Progenitor cell of endocrine pancreas (in vitro differentiated cells): Measurements from ENCODE around the gene TICRR. TPM values are rescaled to one million over a fixed set of nuclear protein-coding genes. Genes with fewer than 3 reads are reported as not detected.

Source experiments
- DNase-seq: peaks from one replicate; pipeline ENCODE4 v3.0.0; 2021; ENCODE audit warnings: low spot score; ENCODE audit not compliant: unreplicated experiment
- H3K27ac Mint-ChIP-seq: 2 replicates; pipeline ENCODE4 v1.8.0; 2021; ENCODE audit warnings: mild to moderate bottlenecking, moderate library complexity, mixed read lengths
- H3K27me3 Mint-ChIP-seq: 2 replicates; pipeline ENCODE4 v1.8.0; 2021; ENCODE audit warnings: mixed read lengths
- H3K36me3 Mint-ChIP-seq: 2 replicates; pipeline ENCODE4 v1.8.0; 2022; ENCODE audit warnings: mixed read lengths; ENCODE audit not compliant: insufficient read depth
- H3K4me1 Mint-ChIP-seq: 2 replicates; pipeline ENCODE4 v1.8.0; 2021; ENCODE audit warnings: low read depth, mixed read lengths
- H3K4me3 Mint-ChIP-seq: 2 replicates; pipeline ENCODE4 v1.8.0; 2021; ENCODE audit warnings: low read depth, mild to moderate bottlenecking, moderate library complexity, mixed read lengths
- H3K9me3 Mint-ChIP-seq: 2 replicates; pipeline ENCODE4 v1.8.0; 2021; ENCODE audit warnings: low read depth, mixed read lengths
- total RNA-seq: library from RNA; stranded (reverse); gene quantifications from 2 replicates; pipeline ENCODE4 v1.2.1, GENCODE V29; 2021
- TF ChIP-seq, protein P1 (sequence below): fragments of 200-600 bp; sonication (generic); IDR thresholded peaks from one replicate; pipeline ENCODE4 v1.5.0; 2021; ENCODE audit warnings: antibody characterized with exemption, mild to moderate bottlenecking; ENCODE audit not compliant: unreplicated experiment

TICRR gene
- total RNA-seq, 1 donor from 2014 or later, result 13.9 TPM

DNA sequence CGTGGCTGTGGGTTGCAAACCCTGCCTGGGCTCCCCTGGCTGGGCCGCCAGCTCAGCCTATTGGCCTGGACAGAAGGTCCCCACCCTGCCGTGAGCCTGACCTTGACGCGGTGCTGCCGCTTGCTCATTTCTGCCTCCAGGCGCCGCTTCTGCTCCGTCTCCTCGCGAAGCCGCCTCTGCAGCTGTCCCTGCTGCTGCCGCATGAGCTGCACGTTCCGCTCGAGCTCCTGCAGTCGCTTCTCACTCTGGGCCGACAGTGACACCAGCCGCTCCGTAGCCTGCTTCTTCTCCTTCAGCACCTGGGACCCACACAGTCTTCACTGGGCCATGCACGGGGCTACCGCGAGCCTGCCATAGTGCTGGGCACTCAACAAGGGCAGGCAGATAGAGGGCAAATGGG lies 58.3 kb downstream of the TICRR start:
- no peak for DNase-seq
- Mint-ChIP-seq H3K36me3 (peaks cover 44% of the 10 kb centered on the region), H3K27me3 (no peaks in the 10 kb centered on the region), H3K27ac (no peak overlapping the region), H3K4me3 (no peak overlapping the region), H3K4me1 (no peaks in the 10 kb centered on the region), H3K9me3 (no peaks in the 10 kb centered on the region)
- TF ChIP-seq, protein P1, sequence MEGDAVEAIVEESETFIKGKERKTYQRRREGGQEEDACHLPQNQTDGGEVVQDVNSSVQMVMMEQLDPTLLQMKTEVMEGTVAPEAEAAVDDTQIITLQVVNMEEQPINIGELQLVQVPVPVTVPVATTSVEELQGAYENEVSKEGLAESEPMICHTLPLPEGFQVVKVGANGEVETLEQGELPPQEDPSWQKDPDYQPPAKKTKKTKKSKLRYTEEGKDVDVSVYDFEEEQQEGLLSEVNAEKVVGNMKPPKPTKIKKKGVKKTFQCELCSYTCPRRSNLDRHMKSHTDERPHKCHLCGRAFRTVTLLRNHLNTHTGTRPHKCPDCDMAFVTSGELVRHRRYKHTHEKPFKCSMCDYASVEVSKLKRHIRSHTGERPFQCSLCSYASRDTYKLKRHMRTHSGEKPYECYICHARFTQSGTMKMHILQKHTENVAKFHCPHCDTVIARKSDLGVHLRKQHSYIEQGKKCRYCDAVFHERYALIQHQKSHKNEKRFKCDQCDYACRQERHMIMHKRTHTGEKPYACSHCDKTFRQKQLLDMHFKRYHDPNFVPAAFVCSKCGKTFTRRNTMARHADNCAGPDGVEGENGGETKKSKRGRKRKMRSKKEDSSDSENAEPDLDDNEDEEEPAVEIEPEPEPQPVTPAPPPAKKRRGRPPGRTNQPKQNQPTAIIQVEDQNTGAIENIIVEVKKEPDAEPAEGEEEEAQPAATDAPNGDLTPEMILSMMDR, result no peak

DNA sequence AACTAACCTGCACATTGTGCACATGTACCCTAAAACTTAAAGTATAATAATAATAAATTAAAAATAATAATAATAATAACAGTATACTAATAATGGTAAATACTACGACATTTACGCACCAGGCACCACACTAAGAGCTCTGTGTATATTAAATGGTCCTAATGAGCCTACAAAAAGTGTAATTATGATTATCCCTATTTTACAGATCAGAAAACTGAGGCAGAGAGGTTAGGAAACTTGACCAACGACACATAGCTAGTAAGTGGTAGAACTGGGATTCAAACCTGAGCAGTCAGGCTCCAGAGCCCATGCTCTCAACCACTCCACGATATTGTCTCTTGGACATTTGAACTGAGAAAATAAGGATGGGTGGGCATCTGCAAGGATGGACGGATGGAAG lies 65.0 kb downstream of the TICRR start:
- DNase-seq, result no peak
- Mint-ChIP-seq H3K4me3 (no peak overlapping the region), H3K27me3 (no peaks in the 10 kb centered on the region), H3K4me1 (no peaks in the 10 kb centered on the region), H3K9me3 (peaks cover 3% of the 10 kb centered on the region), H3K27ac (no peak overlapping the region), H3K36me3 (peaks cover 32% of the 10 kb centered on the region)
- TF ChIP-seq, protein P1, result no peak

DNA sequence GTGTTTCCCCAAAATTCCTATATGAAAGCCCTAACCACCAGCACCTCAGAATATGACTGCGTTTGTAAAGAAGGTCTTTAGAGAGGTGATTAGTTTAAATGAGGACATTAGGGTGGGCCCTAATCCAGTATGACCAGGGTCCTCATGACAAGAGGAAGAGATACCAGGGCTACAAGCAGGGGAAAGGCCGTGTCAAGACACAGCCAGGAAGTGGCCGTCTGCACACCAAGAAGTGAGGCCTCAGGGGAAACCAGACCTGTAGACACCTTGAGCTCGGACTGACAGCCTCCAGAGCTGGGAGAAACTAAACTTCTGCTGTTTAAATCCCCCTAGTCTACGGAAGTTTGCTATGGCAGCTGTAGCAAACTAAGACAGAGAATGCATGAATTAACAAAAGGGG lies 65.8 kb downstream of the TICRR start:
- no peaks in the 10 kb centered on the region for H3K27me3 Mint-ChIP-seq
- peaks cover 3% of the 10 kb centered on the region for H3K9me3 Mint-ChIP-seq
- DNase-seq, result no peak
- TF ChIP-seq, protein P1, result no peak
- H3K4me1 Mint-ChIP-seq, result no peaks in the 10 kb centered on the region
- no peak overlapping the region for H3K4me3 Mint-ChIP-seq
- H3K36me3 Mint-ChIP-seq, result peaks cover 28% of the 10 kb centered on the region
- no peak overlapping the region for H3K27ac Mint-ChIP-seq

DNA sequence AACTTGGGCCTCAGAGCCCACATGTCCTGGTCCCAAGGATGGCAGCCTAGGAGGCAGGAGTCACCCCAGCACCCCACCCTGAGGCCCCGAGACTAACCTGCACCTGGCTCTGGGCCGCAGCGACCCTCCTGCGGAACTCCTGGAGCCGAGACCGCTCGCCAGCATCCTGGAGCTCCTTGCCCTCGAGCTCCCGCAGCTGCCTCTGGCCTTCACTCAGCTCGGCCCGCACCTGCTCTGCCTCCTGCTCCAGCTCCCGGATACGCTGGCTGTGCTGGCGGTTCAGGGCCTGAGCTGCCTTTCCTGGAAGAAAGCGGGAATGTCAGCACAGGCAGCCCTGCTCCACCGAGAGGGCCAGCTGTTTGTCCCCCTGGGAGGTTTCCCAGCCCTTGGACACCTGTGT lies 66.8 kb downstream of the TICRR start:
- Mint-ChIP-seq H3K9me3 (peaks cover 3% of the 10 kb centered on the region), H3K27ac (no peak overlapping the region), H3K4me1 (no peaks in the 10 kb centered on the region), H3K4me3 (no peak overlapping the region), H3K27me3 (no peaks in the 10 kb centered on the region), H3K36me3 (peaks cover 29% of the 10 kb centered on the region)
- no peak for DNase-seq
- TF ChIP-seq, protein P1, result no peak

DNA sequence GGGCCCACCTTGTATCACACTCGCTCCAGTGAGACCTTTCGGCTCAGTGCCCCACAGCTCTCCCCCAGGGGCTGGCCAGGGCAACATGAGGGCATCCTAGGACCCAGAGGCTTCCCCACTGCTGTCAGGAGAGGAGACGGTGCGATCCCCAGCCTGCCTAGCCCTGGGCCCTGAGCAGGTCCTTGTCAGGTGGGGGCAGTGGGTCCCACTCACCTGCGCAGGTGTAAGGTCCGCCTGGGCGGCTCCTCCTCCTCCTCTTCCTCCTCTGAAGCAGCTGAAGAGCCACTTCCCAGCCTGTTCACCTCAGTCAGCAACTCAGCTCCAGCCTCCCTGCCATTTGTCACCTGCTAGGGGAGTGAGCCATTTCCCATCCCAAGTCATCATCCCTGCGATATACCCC lies 70.4 kb downstream of the TICRR start:
- Mint-ChIP-seq H3K4me1 (peaks cover 1% of the 10 kb centered on the region), H3K36me3 (peaks cover 22% of the 10 kb centered on the region), H3K9me3 (no peaks in the 10 kb centered on the region), H3K27me3 (no peaks in the 10 kb centered on the region), H3K4me3 (no peak overlapping the region), H3K27ac (no peak overlapping the region)
- no peak for DNase-seq
- TF ChIP-seq, protein P1, result no peak
